Hindlimb muscle (tissue), 1 donor: ENCODE results near the gene CARD10. TPM values are rescaled to one million over a fixed set of nuclear protein-coding genes. Genes with fewer than 3 reads are reported as not detected.

Experiments
- DNase-seq: peaks from one replicate; pipeline ENCODE4 v3.0.0-alpha.2; 2013
- polyA plus RNA-seq: library from polyadenylated mRNA; unstranded; fragments of 120-200 nt; gene quantifications from one replicate; pipeline ENCODE4 v1.2.1, GENCODE V29; 2013; ENCODE audit not compliant: insufficient read length

The CARD10 gene
- polyA plus RNA-seq, 1 donor: 12.3 TPM

DNA sequence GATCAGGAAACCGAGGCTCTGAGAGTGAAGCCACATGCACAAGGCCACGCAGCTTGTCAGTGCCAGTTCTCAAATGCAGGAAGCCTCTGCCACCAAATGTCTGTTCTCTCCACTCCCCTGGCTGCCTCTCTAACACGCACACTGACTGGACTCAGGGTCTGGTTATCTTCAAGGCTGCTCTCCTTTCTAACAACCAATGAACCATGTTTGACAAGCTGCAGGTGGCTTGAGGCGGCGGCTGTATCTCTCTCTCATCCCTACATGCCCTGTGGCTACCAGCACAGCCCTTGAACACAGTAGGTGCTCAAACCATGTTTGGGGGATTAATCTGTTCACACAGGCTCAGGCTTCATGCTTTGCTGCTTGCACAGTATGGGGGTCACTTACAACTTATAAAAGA, 56.8 kb downstream of the CARD10 start:
- DNase-seq: no peak

DNA sequence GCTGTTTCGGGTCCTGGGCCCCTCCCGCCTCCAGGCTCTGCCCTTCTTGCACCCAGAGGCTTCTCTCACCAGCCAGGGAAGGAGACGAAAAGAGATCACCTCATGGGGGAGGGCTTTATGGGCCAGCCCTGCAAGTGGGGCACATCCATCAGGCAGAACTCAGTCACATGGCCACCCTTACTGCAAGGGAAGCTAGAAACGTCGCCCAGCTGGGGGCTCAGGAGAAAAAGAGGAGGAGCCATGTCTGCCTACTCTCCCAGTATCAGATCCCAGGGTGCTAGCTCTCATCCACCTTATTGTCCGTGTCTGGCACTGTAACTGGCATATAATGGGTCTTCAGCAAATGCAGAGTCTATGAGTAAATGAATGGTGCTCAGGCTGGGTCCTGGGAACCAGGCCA, 57.3 kb downstream of the CARD10 start:
- no peak for DNase-seq

DNA sequence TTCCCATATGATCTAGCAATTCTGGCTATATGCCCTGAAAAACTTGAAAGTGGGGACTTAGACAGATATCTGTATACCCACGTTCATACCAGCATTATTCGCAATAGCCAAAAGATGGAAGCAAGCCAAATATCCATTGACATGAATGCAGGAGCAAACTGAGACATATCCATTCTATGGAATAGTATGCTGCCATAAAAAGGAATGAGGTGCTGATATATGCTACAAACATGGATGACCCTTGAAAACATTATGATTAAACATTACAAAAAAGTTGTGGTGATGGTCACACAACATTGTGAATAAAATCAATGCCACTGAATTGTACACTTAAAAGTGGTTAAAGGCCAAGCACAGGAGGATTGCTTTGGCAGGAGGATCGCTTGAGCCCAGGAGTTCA, 58.5 kb downstream of the CARD10 start:
- DNase-seq: no peak

DNA sequence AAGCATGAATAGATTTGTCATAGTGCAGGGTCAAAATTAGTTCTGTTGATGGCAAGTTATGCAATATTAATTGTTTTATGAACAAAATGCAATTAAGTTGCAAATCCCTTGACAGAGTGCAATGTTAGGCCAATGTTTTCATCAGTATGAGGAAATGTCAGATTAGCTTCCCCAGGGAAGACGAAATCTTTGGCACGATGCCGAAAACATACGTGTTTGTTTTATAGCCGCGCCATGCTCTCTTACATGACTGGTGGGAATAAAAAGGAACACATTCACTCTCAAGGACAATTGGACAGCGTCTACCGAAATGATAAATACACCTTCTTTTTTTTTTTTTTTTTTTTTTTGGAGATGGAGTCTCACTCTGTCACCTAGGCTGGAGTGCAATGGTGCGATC, 60.0 kb downstream of the CARD10 start:
- no peak for DNase-seq

DNA sequence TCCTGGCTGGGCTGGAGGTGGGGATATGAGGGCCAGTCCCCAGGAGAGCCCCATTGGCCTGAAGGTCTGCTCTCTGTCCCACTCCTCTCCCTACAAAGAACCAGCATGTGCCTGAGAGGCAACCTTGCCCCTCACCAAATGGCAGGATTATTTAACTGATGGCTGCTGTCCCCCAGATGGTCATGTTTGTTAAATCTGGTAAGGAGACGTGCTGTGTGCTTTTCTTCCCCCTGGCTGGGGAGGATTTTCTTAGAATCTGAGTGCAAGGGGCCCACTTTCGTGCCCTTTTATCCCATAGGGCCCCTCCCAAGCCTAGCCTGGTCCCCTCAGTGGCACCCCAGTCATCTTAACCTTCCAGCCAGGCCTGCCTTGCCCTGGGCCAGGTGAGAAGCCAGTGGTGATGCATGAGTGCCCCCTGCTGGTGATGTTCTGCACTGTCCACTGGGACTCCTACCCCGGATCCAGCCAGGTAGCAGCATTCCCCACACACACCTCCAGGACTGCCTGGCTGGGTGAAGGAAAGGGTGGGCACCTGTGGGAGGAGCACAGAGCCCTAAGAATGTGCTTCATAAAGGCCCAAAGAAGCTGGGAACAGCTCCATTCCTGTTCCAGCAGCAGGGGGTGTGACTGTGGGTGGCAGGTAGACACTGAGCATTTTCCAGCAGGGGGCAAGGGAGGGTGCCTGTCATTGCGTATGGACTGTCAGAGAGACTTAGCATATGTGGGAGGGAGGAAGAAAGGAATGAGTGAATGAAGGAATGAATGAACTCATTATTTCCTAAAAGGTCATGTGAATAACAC, 61.9 kb downstream of the CARD10 start:
- DNase-seq: peak; percentile 39

DNA sequence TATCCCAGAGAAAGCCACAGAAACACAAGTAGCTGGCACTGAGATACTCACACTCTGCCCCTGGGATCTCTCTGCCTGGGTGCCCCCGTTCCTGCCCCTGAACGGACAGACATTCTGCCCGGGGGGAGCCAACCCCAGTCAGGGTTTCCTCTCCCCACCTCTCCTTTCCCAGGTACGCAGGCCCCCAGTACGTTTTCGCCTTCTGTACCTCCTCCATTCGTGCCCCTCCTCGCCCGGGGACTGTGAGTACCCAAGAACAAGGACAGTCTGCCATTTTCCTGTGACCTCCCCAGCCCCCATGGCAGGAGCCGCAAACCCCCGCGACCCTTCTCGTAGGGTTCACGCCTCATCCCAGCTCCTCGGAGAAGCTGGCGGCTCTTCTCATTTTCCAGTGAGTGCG, 62.9 kb downstream of the CARD10 start:
- no peak for DNase-seq

DNA sequence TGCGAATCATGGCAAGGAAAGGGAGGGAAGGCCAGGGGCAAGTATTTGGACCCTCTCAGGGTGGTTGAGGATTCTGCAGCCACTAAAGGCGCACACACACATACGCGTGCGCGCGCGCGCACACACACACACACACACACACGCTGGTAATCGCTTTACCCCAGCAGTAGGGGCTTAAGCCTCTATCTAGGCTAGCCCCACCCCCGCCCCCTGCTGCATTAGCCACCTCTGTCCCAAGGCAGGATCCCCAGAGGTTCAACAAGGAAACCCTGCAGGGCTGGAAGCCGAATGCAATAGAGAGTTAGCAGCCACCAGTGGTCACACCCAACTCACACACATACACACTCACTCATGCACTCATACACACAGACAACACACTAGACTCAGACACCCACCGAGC, 63.3 kb downstream of the CARD10 start:
- no peak for DNase-seq

DNA sequence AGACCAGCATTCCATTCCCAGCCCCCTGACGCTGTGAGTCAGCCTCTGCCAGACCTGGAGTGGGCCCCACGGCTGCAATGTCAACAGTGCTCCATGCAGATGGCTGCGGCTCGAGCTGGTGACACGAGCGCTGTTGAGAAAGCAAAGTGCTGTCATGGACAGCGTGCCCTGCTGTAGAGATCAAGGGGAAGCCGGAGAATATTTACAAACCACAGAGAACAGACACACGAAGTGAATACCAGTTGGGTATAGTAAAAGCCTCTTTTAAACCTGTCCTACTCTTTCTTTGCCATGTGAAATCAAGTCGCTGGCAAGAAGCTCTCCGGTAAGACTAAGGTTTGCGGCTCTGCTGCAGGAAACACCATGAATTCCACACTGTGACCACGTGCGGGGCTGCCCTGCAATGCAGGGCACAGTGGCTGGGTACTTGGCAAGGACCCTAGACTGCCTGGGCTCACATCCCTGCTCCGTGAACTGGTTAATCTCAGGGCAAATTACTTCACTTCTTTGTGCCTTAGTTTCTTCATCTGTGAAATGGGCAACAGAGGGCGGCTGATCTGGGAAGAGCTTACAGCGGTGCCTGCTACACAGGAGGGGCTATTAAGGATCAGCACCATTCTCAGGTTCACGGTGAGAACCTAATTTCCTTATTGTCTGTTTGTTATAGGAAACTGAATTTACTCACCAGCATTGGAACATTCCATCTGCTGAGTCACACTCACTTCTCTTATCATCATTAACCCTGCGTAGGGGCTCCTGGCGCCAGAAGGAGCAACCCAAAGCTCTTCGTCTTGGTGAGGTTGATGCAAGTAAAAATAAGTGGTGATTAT, 64.1 kb downstream of the CARD10 start:
- DNase-seq: no peak

DNA sequence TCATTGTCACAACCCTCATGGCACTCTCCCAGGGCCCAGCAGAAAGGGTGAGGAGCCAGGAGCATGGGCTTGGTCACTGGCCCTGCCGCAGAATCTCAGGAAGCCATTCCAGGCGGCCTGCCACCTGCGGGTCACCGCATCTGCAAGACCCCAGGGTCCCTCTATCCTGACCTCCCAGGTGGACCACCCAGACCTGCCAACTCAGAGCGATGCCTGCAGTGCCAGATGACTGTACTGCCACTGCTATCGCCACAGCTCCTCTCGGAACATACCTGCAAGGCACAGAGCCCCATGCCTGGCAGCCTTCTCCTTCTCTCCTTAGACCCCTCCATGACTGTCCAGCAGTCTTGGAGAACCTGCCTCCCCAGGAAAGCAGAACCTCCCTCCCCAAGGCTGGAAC, 65.5 kb downstream of the CARD10 start:
- DNase-seq: no peak

DNA sequence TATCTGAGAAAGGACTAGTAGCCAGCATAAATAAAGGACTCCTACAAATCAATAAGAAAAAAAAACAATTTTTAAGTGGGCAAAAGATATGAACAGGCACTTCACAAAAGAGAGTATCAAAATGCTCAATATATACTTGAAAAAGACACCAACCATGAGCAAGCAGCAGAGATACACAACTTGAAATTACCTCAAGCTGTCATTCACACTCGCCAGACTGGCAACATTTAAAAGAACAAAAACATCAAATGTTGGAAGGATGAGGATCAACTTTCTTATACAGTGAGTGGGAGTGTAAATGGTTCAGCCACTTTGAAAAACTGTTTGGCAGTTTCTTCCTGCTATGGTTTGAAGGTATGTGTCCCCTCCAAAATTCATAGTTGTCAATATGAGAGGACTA, 68.0 kb downstream of the CARD10 start:
- no peak for DNase-seq

DNA sequence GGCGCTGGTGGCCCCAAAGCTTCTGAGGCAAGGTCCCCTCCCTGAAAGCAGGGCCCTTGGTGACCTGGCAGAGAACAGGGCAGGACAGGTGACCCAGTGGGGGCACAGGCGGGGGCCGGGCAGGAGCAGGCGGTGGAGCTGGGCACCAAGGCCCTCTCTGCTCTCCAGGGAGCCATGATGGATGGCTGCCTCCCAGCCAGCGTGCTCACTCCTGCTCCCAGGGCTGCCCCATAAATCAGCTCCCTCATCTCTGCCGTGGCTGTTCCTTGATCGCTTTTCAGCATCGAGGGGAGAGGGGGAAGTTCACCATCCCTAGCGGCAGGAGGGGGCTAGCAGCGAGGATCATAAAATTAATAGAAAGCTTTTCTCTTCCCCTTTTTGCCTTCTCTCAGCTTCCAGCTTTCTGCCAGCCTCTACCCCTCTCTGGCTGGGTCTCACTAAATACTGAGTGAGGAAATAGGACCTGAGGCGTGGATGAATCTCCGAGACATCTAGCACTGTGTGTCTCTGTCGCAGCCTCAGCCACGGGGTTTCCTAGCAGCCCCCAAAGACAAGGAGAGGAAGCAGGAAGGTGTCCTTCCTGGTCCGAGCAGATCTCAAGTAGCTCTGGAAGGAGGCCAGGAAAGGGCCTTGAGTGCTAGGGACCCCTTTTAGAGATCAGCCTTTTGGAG, 69.7 kb downstream of the CARD10 start:
- no peak for DNase-seq

DNA sequence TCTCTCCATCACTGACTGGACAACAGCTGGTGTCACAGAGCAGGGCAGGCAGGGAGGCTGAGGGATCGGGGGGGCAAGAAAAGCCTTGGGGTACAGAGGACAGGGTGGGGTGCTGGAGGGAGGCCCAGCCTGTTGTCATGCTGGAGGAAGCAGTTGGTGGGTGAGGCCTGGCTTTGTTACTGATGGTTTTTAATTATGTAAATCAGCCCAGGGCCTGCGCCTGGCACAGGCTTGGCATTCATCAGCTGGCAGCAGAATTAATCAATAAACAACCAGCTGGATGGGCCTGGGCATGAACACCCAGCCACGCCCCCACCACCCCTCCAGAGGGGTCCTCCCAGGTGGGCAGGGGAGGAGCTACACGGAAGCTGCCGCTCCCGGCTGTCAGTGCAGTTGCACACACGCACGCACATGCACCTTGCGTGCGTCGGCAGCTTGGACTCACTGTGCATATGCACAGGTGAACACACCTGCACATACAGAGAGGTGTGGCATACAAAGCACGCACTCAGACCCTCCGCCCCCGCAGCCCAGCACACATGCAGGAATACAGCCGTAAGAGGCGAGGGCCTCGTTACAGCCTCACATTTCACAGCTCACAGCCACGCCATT, 70.6 kb downstream of the CARD10 start:
- no peak for DNase-seq

DNA sequence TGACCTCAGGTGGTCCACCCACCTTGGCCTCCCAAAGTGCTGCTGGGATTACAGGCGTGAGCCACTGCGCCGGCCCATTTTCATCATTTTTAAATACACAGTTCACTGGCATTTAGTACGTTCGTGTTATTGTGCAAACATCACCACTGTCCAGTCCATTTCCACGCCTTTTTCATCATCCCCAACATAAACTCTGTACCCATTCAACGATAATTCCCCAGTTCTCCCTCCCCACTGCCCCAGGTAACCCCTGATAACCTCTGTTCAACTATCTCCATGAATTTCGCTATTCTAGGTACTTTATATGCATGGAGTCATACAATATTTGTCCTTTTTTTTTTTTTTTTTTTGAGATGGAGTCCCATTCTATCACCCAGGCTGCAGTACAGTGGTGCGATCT, 73.7 kb downstream of the CARD10 start:
- DNase-seq: no peak

DNA sequence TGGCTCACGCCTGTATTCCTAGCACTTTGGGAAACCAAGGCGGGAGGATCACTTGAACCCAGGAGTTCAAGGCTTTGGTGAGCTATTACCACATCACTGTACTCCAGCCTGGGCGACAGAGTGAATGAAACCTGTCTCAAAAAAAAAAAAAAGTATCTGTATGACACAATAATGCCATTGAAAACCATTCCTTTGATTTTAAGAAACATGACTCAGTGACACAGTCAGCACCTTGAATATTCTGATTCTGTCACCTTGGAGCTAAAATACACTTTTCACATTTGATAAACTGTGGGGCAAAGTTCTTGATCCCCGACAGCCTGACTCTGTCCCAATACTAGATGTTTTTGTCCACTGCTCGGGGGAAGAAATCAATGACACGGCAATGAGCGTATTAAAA, 75.2 kb downstream of the CARD10 start:
- no peak for DNase-seq

DNA sequence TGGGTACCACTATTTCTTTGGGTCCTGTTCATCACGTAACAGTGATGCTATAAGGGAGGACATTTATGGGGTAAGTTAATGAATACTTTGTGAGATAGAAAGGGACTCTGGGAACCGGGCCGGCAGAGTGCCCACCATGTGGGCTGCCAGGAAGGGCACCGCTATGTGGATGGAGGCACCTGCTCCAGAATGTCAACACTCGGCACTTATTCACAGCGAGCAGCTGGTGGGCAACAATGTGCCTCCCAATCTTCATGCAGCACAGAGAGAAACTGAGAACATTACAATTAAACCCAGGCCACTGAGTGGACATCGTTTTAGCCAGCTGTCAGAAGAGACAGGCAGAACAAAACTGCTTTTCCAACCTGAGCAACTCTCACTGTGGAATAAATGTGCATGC, 76.1 kb downstream of the CARD10 start:
- DNase-seq: no peak

DNA sequence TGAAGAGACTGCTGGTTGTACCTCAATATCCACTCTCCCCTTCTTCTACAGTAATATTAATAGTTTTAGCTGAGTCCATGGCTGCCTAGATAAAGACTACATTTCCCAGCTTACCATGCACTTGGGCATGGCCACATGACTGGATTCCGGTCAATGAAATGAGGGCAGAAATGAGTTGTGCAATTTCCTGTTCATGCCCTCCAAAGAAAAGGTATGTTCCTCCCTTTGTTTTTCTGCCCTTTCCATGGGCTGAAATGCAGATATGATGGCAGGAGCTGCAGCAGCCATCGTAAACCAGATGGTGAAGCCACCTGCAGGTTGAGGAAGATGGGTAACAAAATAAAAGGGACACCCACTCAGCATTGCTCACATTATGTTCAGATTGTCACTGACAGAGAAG, 76.7 kb downstream of the CARD10 start:
- no peak for DNase-seq

DNA sequence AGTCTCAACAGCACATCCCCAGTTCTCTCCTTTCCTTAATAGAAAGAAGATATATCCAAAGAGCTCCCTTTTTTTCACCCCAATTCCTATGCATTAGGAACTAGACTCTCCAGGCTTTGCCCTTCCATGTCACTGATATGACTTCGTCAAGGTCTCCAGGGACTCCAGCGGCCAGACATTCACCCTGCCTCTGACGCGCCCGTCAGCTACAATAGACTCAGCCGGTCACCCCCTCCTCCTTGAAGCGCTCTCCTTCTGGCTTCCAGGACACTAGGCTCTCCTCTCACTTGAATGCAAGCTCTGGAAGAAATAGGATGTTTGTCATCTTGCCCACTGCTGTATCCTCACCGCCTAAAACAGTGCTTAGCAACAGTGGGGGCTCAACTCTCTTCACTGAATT, 77.1 kb downstream of the CARD10 start:
- no peak for DNase-seq

DNA sequence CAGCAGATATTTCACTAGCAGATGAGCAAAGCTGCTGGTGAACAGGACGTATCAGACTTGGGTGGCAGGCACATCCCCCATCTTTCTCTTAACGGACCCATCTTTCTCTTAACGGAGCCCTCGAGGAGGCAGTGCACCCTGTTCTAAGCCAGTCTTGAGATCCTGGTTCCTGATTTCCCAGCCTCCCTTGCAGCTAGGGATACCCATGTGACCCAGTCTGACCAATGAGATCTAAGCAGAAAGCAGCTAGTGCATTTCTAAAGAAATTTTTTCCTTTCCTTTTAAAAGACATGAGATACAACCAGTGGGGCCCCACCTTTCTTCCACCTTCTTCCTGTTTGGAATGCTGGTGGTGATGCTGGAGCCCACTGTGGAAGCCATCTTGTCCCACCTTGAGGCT, 78.3 kb downstream of the CARD10 start:
- no peak for DNase-seq

Other genes starting within 250 kb of the CARD10 start
- 10.0 TPM for gene CYTH4, start 236.9 kb downstream of the CARD10 start, polyA plus RNA-seq
- 1.1 TPM for gene ELFN2, start 91.9 kb downstream of the CARD10 start, polyA plus RNA-seq
- 7.7 TPM for gene MFNG, start 33.0 kb downstream of the CARD10 start, polyA plus RNA-seq
- gene CDC42EP1, start 41.1 kb upstream of the CARD10 start, polyA plus RNA-seq: 53.9 TPM
- not detected for gene LGALS2, start 60.7 kb upstream of the CARD10 start, polyA plus RNA-seq
- gene GGA1, start 89.4 kb upstream of the CARD10 start, polyA plus RNA-seq: 47.4 TPM
- gene SH3BP1, start 120.3 kb upstream of the CARD10 start, polyA plus RNA-seq: 7.1 TPM
- 12.6 TPM for gene PDXP, start 139.3 kb upstream of the CARD10 start, polyA plus RNA-seq
- gene LGALS1, start 156.2 kb upstream of the CARD10 start, polyA plus RNA-seq: 1,276 TPM
- 15.8 TPM for gene NOL12, start 166.9 kb upstream of the CARD10 start, polyA plus RNA-seq
- gene TRIOBP, start 177.6 kb upstream of the CARD10 start, polyA plus RNA-seq: 52.7 TPM